ENCODE results near the gene HACD4.

HACD4 gene

GRCh38 chr9:21043841-21044240, 12.4 kb upstream of the HACD4 start:
- H3K9me3 ChIP-seq (ENCODE audit: control insufficient read depth in 1 of 2, low read length in 2 of 2): no peaks in the 10 kb centered on the region
- no peaks in the 10 kb centered on the region for H3K27me3 ChIP-seq (ENCODE audit: low read depth, low read length)
- no peaks in the 10 kb centered on the region for H3K4me1 ChIP-seq (ENCODE audit: control insufficient read depth in 1 of 2, insufficient read depth in 2 of 2, low read length in 2 of 2)
- H3K27ac ChIP-seq (ENCODE audit: low read length): no peak overlapping the region
- no peak overlapping the region for H3K4me3 ChIP-seq (ENCODE audit: low read depth in 1 of 2, low read length in 2 of 2)
- no peaks in the 10 kb centered on the region for H3K36me3 ChIP-seq (ENCODE audit: control insufficient read depth in 1 of 2, insufficient read depth in 2 of 2, low read length in 2 of 2)

GRCh38 chr9:21042466-21042865, 11.0 kb upstream of the HACD4 start:
- Histone ChIP-seq H3K36me3 (ENCODE audit: control insufficient read depth in 1 of 2, insufficient read depth in 2 of 2, low read length in 2 of 2) (no peaks in the 10 kb centered on the region), H3K27ac (ENCODE audit: low read length) (no peak overlapping the region), H3K4me1 (ENCODE audit: control insufficient read depth in 1 of 2, insufficient read depth in 2 of 2, low read length in 2 of 2) (no peaks in the 10 kb centered on the region), H3K27me3 (ENCODE audit: low read depth, low read length) (no peaks in the 10 kb centered on the region), H3K4me3 (ENCODE audit: low read depth in 1 of 2, low read length in 2 of 2) (no peak overlapping the region), H3K9me3 (ENCODE audit: control insufficient read depth in 1 of 2, low read length in 2 of 2) (no peaks in the 10 kb centered on the region)

- Histone ChIP-seq H3K27ac (ENCODE audit: low read length) (no peak overlapping the region), H3K27me3 (ENCODE audit: low read depth, low read length) (no peaks in the 10 kb centered on the region), H3K4me3 (ENCODE audit: low read depth in 1 of 2, low read length in 2 of 2) (no peak overlapping the region), H3K9me3 (ENCODE audit: control insufficient read depth in 1 of 2, low read length in 2 of 2) (no peaks in the 10 kb centered on the region), H3K4me1 (ENCODE audit: control insufficient read depth in 1 of 2, insufficient read depth in 2 of 2, low read length in 2 of 2) (no peaks in the 10 kb centered on the region), H3K36me3 (ENCODE audit: control insufficient read depth in 1 of 2, insufficient read depth in 2 of 2, low read length in 2 of 2) (no peaks in the 10 kb centered on the region)
These were observed 7.9 kb upstream of the HACD4 start for GRCh38 chr9:21039302-21039701.

- Histone ChIP-seq H3K36me3 (ENCODE audit: control insufficient read depth in 1 of 2, insufficient read depth in 2 of 2, low read length in 2 of 2) (no peaks in the 10 kb centered on the region), H3K4me1 (ENCODE audit: control insufficient read depth in 1 of 2, insufficient read depth in 2 of 2, low read length in 2 of 2) (no peaks in the 10 kb centered on the region), H3K4me3 (ENCODE audit: low read depth in 1 of 2, low read length in 2 of 2) (no peak overlapping the region)
These were observed 5.8 kb upstream of the HACD4 start for GRCh38 chr9:21037278-21037677.

GRCh38 chr9:21031808-21032183, 356 bp upstream of the HACD4 start:
- no peaks in the 10 kb centered on the region for H3K36me3 ChIP-seq (ENCODE audit: control insufficient read depth in 1 of 2, insufficient read depth in 2 of 2, low read length in 2 of 2)
- no peaks in the 10 kb centered on the region for H3K27me3 ChIP-seq (ENCODE audit: low read depth, low read length)
- H3K4me3 ChIP-seq (ENCODE audit: low read depth in 1 of 2, low read length in 2 of 2): peak overlapping the region; percentile 68 to 85
- H3K27ac ChIP-seq (ENCODE audit: low read length): no peak overlapping the region
- no peaks in the 10 kb centered on the region for H3K9me3 ChIP-seq (ENCODE audit: control insufficient read depth in 1 of 2, low read length in 2 of 2)
- peaks cover 0 to 16% of the 10 kb centered on the region in 2 donors for H3K4me1 ChIP-seq (ENCODE audit: control insufficient read depth in 1 of 2, insufficient read depth in 2 of 2, low read length in 2 of 2)

More at GRCh38 chr9:21037278-21037677, 5.8 kb upstream of the HACD4 start:
- Histone ChIP-seq H3K27ac (ENCODE audit: low read length) (no peak overlapping the region), H3K9me3 (ENCODE audit: control insufficient read depth in 1 of 2, low read length in 2 of 2) (no peaks in the 10 kb centered on the region), H3K27me3 (ENCODE audit: low read depth, low read length) (no peaks in the 10 kb centered on the region)

- Histone ChIP-seq H3K4me1 (ENCODE audit: control insufficient read depth in 1 of 2, insufficient read depth in 2 of 2, low read length in 2 of 2) (peaks cover 0 to 20% of the 10 kb centered on the region in 2 donors), H3K27ac (ENCODE audit: low read length) (peak overlapping the region; percentile 86), H3K4me3 (ENCODE audit: low read depth in 1 of 2, low read length in 2 of 2) (peak overlapping the region; percentile 68 to 85), H3K36me3 (ENCODE audit: control insufficient read depth in 1 of 2, insufficient read depth in 2 of 2, low read length in 2 of 2) (peaks cover 0 to 6% of the 10 kb centered on the region in 2 donors), H3K9me3 (ENCODE audit: control insufficient read depth in 1 of 2, low read length in 2 of 2) (no peaks in the 10 kb centered on the region), H3K27me3 (ENCODE audit: low read depth, low read length) (no peaks in the 10 kb centered on the region)
These were observed 928 bp downstream of the HACD4 start for GRCh38 chr9:21030389-21031035.

GRCh38 chr9:21029661-21030060, 1.8 kb downstream of the HACD4 start:
- no peak overlapping the region for H3K4me3 ChIP-seq (ENCODE audit: low read depth in 1 of 2, low read length in 2 of 2)
- no peaks in the 10 kb centered on the region for H3K9me3 ChIP-seq (ENCODE audit: control insufficient read depth in 1 of 2, low read length in 2 of 2)
- peaks cover 0 to 6% of the 10 kb centered on the region in 2 donors for H3K36me3 ChIP-seq (ENCODE audit: control insufficient read depth in 1 of 2, insufficient read depth in 2 of 2, low read length in 2 of 2)
- H3K4me1 ChIP-seq (ENCODE audit: control insufficient read depth in 1 of 2, insufficient read depth in 2 of 2, low read length in 2 of 2): peaks cover 0 to 20% of the 10 kb centered on the region in 2 donors
- no peaks in the 10 kb centered on the region for H3K27me3 ChIP-seq (ENCODE audit: low read depth, low read length)
- no peak overlapping the region for H3K27ac ChIP-seq (ENCODE audit: low read length)

GRCh38 chr9:21028466-21028865, 3.0 kb downstream of the HACD4 start:
- no peaks in the 10 kb centered on the region for H3K9me3 ChIP-seq (ENCODE audit: control insufficient read depth in 1 of 2, low read length in 2 of 2)
- peaks cover 0 to 20% of the 10 kb centered on the region in 2 donors for H3K4me1 ChIP-seq (ENCODE audit: control insufficient read depth in 1 of 2, insufficient read depth in 2 of 2, low read length in 2 of 2)
- H3K27ac ChIP-seq (ENCODE audit: low read length): no peak overlapping the region
- no peak overlapping the region for H3K4me3 ChIP-seq (ENCODE audit: low read depth in 1 of 2, low read length in 2 of 2)
- peaks cover 0 to 6% of the 10 kb centered on the region in 2 donors for H3K36me3 ChIP-seq (ENCODE audit: control insufficient read depth in 1 of 2, insufficient read depth in 2 of 2, low read length in 2 of 2)
- H3K27me3 ChIP-seq (ENCODE audit: low read depth, low read length): no peaks in the 10 kb centered on the region

- peaks cover 0 to 6% of the 10 kb centered on the region in 2 donors for H3K36me3 ChIP-seq (ENCODE audit: control insufficient read depth in 1 of 2, insufficient read depth in 2 of 2, low read length in 2 of 2)
- H3K4me3 ChIP-seq (ENCODE audit: low read depth in 1 of 2, low read length in 2 of 2): no peak overlapping the region
- H3K9me3 ChIP-seq (ENCODE audit: control insufficient read depth in 1 of 2, low read length in 2 of 2): no peaks in the 10 kb centered on the region
- no peak overlapping the region for H3K27ac ChIP-seq (ENCODE audit: low read length)
- peaks cover 0 to 20% of the 10 kb centered on the region in 2 donors for H3K4me1 ChIP-seq (ENCODE audit: control insufficient read depth in 1 of 2, insufficient read depth in 2 of 2, low read length in 2 of 2)
- H3K27me3 ChIP-seq (ENCODE audit: low read depth, low read length): no peaks in the 10 kb centered on the region
These were observed 4.1 kb downstream of the HACD4 start for GRCh38 chr9:21027295-21027694.

GRCh38 chr9:21023861-21024260, 7.6 kb downstream of the HACD4 start:
- H3K4me1 ChIP-seq (ENCODE audit: control insufficient read depth in 1 of 2, insufficient read depth in 2 of 2, low read length in 2 of 2): peaks cover 0 to 14% of the 10 kb centered on the region in 2 donors
- no peak overlapping the region for H3K4me3 ChIP-seq (ENCODE audit: low read depth in 1 of 2, low read length in 2 of 2)
- H3K9me3 ChIP-seq (ENCODE audit: control insufficient read depth in 1 of 2, low read length in 2 of 2): no peaks in the 10 kb centered on the region
- no peaks in the 10 kb centered on the region for H3K27me3 ChIP-seq (ENCODE audit: low read depth, low read length)
- H3K36me3 ChIP-seq (ENCODE audit: control insufficient read depth in 1 of 2, insufficient read depth in 2 of 2, low read length in 2 of 2): peaks cover 0 to 6% of the 10 kb centered on the region in 2 donors
- no peak overlapping the region for H3K27ac ChIP-seq (ENCODE audit: low read length)

GRCh38 chr9:21018177-21018576, 13.3 kb downstream of the HACD4 start:
- H3K9me3 ChIP-seq (ENCODE audit: control insufficient read depth in 1 of 2, low read length in 2 of 2): no peaks in the 10 kb centered on the region
- H3K36me3 ChIP-seq (ENCODE audit: control insufficient read depth in 1 of 2, insufficient read depth in 2 of 2, low read length in 2 of 2): peaks cover 0 to 6% of the 10 kb centered on the region in 2 donors
- no peaks in the 10 kb centered on the region for H3K27me3 ChIP-seq (ENCODE audit: low read depth, low read length)
- H3K4me1 ChIP-seq (ENCODE audit: control insufficient read depth in 1 of 2, insufficient read depth in 2 of 2, low read length in 2 of 2): peaks cover 0 to 8% of the 10 kb centered on the region in 2 donors
- H3K4me3 ChIP-seq (ENCODE audit: low read depth in 1 of 2, low read length in 2 of 2): no peak overlapping the region
- H3K27ac ChIP-seq (ENCODE audit: low read length): no peak overlapping the region

All from muscle layer of duodenum (tissue), 2 donors.